NCI-H2227 (cell line): ENCODE data around the gene RFC2.
"Not testable (repeated sequence)": the region's sequence is repeated elsewhere in the genome, so short reads cannot be mapped to it uniquely, and the experiment has no call there.

Source experiments
- DNase-seq: peaks from one replicate; lab custom pipeline; 2025; ENCODE audit not compliant: unreplicated experiment; lab: John Stamatoyannopoulos, UW

The RFC2 gene

DNA sequence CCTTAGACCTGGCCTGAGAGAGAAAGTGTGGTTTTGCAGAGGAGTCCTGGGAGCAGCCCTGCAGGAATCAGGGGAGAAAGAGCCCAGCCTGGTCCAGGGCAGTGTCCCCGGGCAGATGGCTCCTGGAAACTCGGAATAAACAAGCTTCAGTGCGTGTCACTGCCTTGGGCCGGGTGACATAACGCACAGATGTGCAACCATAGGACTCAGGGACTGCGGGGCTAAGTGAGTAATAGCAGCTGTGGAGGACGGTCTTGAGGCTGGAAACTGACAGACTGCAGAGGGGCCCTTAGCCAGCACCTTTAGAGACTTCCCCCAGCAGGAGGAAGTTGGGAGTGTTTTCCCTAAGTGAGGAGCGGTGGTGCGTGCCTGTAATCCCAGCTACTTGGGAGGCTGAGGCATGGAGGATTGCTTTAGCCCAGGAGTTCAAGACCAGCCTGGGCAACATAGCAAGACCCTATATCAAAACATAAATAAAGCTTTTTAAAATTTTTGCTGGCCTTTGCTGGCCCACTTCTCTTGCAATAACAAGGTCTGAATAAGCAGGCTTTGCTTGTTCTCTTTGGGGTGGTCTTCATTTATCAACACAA is 29.8 kb upstream of the RFC2 start:
- no peak for DNase-seq

DNA sequence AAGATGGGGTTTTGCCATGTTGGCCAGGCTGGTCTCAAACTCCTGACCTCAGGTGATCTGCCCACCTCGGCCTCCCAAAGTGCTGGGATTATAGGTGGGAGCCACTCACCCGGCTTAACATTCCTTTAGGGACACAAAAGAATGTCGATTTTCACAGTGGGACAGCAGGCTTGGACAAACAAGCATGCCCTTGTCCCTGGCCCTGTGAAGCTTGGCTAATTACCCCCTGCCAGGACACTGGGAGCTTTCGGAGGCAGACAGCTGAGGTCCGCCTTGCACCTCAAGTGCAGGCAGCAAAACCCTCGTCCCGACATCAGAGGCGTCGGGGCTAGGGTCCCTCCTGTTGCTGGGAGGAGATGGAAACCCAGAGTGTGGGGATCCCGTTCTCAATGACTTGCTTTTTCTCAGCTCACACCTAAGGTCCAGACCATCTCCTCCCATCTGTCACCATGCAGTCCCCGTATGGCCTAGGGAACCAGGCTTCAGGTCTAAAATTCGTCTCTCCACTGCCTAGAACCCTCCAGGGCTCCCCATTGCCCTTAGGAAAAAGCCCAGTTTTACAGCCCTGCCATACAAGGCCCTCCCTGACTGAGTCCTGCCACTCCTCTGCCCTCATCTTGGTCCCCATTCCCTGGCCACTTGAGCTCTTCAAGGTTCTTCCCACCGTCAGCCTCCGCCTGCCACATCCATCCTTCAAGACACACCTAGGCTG is 28.7 kb upstream of the RFC2 start:
- no peak for DNase-seq

DNA sequence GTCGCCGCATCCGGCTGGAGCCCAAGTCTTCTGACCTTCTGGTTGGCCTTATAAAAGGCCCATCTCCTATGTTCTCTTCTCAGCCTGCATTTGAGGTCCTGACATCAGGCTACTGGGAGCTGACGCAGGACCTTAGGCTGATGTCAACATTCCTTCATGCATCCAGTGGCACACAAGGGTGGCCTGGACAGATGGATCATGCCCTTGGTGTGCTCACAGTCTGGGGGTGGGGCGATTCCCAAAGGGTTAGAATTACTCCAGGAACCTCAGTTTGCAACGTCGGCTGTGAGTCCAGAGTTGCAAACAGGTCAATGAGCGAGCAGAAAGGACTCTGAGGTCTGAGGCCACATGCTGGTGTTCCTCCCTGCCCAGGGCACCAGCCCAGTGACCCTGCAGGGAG is 26.8 kb upstream of the RFC2 start:
- DNase-seq, result no peak

DNA sequence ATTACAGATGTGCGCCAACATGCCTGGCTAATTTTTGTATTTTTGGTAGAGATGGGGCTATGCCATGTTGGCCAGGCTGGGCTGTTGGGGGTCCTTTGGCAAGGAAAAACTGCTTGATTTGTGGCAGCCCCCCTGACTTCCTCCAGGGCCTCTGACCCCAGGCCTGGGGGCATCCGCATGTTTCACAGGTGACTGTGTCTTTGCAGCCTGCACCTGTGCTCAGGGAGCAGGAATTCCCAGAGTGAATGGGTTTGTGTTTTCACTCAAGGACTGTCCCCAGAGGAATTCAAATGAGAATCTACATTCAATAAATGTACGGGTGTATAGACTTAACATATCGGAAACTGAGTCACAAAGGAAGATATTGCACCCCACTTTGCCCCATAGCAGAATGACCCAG is 23.4 kb upstream of the RFC2 start:
- DNase-seq, result no peak

DNA sequence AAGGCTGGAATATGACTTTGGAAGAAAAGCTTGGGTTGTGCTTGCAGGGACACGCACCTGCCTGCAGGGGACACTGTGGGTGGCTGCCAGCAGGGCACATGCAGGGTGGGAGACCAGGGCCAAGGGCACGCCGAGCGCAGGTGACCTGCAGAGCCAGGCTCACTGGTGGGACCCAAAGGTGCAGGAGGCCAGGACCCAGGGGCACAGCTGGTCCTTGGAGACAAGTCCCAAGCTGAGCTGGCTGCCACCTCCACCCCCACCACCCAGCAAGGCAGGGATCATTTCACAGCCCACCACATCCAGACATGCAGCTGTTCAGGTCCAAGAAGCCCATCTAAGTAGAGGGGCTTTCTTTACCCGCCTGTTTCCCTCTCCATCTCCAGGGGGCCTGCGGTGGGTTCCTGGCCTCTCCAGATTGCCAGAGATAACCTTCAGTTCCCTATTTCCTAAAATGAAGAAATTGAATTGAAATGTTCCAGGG is 21.2 kb upstream of the RFC2 start:
- no peak for DNase-seq

DNA sequence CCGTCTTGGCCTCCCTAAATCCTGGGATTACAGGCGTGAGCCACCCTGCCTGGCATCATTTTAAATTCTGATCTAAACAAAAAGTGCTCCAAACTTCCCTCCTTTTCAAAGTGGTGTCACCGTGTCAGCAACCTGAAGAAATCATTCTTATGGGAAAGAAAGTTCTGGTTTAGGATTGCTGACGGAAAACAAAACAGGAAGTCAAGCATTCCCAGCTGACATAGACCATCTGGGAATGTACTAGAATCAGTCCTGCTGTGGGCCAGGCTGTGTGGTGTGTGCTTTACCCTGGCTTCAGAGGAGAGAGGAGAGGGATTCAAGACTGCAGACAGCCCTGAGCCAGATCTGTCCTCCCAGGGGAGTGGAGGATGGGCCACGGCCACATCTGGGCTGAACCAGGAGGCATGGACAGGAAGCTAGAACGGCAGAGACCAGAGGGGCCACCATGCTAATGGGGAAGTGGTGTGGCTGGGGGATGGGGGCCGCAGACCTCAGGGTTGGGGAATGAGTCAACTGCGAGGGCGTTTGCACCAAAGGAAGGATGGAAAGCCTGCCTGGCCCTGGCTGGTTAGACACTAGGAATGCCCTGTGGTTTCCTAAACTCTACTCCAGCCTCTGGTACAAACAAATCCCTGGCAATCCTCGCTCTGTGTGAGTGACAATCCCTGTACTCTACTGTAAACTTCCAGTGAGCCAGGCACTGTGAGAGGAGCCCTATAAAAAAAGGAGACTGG is 18.3 kb upstream of the RFC2 start:
- DNase-seq, result no peak

DNA sequence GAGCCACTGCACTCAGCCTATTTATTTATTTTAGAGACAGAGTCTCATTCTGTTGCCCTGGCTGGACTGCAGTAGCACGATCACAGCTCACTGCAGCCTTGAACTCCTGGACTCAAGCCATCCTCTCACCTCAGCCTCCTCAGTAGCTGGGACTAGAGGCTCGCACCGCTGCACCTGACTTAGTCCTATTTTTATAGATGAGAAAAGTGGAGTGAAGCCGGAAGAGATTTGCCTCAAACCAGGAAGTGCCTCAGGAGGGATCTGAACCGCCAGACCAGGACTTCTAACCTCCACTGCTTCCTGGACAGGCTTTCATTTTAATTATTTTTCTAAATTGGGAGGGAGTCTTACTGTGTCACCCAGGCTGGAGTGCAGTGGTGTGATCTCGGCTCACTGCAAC is 17.5 kb upstream of the RFC2 start:
- no peak for DNase-seq

DNA sequence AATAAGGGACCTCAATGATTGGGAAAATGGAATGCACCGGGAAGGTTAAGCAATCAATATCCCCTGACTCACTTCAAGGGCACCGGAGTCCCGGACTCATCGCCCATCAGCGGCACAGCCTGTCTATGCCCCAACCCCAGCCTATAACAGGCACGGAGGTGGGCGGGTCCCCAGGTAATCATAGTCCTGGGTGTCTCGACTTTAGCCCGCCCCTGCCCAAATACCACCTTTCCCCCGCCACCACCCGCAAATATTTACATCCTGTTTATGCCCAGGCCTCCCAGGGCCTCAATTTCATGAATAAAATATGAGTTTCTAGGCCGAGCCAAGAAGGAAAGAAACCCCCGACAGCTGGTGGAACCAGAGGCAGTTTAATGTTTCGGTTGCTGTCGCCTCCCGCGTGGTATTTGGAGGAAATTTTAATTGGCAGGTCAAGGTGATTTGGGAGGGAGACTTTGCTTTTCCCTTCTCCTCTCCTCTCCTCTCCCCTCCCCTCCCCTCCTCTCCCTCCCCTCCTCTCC is 15.6 kb upstream of the RFC2 start:
- DNase-seq, result peak; percentile 86

DNA sequence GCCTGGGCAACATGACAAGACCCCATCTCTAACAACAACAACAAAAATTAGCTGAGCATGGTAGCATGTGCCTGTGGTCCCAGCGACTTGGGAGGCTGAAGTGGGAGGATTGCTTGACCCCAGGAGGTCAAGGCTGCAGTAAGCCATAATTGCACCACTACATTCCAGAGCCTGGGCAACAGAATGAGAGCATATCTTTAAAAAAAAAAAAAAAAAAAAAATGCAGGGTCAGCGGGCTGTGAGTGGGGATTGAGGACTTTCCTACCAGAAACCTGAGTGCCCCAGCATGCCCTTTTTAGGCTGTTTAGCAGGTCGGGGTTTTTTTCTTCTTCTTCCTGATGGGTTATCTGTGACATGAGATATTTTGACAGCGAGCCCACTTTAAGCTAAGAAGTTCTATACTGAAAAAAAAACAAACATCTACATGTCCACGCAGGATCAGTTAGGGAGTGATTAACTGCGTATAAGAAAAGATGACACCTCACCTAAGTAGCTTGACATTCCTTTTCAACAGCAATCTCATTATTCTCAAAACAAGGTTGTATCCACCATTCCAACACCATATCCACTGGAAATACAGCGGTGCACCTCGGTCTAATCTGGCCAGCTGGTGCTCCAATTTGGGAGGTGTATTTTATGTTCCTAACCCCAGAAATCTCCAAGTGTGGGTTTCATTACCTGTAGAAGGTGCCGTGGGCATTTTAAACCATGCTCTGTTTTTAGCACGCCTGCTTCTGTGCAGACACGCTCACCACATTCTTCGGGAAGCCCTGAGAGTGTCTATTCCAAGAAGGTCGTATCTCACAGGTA is 13.8 kb upstream of the RFC2 start:
- DNase-seq, result no peak

DNA sequence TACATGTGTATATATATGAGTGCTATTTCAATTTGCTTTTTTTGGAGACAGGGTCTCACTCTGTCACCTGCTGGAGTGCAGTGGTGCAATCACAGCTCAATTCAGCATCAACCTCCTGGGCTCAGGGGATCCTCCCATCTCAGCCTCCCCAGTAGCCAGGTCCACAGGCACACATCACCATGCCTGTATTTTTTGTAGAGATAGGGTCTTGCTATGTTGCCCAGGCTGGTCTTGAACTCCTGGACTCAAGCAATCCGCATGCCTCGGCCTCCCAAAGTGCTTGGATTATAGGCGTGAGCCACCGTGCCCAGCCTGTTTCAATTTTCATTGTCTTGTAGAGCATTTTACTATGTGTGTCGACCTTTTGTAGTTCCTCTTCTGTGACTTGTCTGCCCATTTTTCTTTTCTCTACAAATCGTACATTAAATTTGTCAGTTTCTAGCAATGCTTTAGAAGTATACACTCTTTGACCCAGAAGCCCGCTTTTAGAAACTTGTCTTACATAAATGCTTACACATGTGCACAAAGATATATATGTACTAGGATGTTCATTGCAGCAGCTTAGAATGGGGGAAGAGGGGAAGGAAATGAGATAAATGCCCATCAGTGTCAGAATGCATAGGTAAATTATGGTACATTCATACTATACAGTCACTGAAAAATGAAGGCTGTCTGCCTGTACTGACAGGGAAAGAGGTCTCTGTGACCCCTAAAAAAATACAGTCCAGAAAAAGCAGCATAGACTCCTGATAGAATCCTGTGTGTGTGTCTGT is 12.2 kb upstream of the RFC2 start:
- no peak for DNase-seq

DNA sequence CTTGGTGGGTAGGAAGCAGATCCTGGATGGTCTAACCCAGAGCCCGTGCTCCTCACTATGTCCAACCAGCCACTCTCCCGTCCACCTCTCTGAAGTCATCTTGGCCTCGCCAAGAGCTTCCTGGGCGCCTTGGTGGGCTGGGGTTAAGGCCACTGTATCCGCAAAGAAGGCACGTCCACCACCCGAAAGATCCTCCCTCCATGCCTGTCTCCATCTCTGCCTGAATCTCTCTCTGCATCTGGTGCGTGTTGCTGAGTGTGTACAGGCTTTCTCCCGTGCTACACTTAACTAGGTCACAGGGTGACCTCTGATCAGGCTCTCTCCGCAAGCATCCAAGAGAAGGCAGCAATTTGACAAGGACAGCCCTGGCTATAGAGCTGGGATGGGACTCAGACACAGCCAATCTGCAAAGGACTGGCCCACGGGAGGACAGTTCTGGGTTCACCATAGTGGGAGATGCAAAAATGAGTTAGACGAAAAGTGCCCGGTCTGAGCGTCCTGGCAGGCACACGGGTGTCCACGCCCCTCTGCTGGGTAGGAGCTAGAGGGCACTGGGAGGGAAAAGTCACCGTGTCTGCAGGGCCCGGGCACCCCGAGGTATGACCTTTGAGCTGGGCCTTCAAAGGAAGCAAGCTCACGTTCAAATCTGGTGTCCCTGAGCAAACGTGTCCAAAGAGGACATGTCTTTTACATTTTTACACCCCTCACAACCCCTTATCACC is 9.4 kb upstream of the RFC2 start:
- no peak for DNase-seq

DNA sequence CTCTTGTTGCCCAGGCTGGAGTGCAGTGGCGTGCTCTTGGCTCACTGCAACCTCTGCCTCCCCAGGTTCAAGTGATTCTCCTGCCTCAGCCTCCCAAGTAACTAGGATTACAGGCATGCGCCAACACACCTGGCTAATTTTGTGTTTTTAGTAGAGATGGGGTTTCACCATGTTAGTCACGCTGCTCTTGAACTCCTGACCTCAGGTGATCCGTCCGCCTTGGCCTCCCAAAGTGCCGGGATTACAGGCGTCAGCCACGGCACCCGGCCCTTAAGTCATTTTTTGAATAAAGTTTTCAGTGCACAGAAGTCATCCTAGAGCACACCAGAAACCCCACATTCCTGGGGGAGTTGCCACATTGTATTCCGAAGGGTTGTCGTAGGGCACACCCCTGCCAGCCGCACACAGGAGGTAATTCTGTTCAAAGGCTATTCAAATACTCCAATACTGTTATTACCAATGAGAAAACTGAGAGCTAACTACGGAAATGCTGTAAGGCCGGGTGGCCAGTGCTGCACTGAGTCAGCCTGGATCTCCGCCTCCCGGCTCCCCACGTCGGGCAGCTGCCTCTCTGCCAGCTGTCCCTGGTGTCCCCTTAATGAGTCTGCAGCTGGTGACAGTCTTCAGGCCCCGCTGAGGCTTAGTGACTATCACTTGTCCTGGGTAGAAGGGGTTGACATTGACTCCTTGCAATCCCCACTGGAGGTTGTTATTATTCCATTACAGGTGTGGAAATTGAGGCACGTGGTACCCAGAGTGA is 8.6 kb upstream of the RFC2 start:
- DNase-seq, result peak; percentile 39

DNA sequence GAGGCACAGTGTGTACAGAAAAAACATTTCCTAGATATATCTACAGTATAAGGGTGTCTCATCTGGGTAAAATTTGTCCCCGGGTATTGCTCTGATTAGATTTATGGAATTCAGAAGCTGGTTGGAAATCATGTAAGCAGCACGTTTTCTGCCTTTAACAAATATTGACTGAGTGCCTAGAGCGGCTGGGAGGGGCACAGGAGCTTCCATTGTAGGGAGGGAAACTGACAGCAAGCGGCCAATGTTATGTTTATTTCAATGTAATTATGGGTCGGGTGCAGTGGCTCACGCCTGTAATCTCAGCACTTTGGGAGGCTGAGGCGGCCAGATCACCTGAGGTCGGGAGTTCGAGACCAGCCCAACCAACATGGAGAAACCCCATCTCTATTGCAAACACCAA is 4.4 kb upstream of the RFC2 start:
- DNase-seq, result no peak

DNA sequence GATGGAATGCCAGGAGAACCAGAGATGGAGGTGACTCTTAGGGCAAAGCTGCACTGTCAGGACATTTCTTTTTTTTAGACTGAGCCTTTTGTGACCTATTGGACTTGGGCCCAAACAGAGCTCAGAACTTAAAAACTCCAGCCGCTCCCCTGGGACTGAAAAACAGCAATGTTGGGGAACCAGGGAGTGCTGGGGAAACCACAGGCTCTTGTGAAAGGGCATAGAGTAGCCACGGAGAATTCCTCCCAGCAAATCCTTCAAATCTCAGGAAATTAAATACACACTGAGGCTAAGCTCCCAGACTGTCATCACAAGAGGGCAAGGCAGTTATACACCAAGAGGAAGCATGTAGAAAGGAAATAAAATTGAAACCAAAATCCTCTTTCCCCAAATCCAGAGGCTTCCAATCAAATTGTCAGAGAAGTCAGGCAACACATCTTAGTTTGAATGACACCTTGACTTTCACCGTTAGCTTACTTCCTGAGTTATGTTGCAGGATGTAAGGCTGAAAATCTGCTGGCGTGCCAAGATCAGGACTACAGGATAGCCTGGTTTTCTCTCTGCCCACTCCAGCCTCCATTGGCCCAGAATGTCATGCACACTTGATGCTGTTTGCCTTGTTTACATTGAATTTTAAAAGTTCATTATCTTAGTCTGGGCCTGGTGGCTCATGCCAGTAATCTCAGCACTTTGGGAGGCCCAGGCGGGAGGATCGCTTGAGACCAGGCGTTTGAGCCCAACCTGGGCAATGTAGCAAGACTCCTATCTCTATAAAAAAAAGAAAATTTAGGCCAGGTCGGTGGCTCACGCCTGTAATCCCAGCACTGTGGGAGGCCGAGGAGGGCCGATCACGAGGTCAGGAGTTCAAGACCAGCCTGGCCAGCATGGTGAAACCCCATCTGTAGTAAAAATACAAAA is 2.6 kb upstream of the RFC2 start:
- DNase-seq, result no peak

DNA sequence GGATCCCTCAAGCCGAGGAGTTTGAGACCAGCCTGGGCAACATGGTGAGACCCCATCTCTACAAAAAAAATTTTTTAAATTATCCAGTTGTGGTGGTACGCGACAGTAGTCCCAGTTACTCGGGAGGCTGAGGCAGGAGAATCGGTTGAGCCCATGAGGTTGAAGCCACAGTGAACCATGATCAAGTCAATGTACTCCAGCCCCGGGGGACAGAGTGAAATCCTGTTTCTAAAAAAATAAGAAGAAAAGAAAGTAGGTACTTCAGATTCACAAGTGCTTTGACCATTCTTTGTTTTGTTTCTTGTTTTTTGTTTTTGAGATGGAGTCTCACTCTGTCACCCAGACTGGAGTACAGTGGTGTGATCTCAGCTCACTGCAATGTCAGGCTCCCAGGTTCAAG is 1.3 kb upstream of the RFC2 start:
- DNase-seq, result not testable (repeated sequence)

DNA sequence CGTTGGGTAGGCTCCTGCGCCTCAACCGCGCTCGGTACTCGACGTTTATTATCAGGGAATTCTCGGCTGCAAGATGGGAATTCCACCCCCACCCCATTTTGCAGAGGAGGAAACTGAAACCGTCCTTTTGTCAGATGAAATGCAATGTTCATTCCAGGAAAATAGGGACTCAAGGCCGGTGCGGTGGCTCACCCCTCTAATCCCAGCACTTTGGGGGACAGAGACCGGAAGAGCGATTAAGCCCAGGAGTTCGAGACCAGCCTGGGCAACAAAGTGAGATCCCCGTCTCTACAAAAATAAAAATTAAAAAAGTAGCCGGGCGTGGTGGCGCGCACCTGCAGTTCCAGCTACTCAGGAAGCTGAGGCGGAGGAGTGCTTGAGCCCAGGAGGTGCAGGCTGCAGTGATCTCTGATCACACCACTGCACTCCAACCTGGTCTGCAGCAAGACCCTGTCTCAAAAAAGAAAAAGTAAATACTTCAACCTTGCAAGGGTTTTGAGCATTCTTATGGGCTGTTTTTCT is 720 bp upstream of the RFC2 start:
- DNase-seq, result no peak

DNA sequence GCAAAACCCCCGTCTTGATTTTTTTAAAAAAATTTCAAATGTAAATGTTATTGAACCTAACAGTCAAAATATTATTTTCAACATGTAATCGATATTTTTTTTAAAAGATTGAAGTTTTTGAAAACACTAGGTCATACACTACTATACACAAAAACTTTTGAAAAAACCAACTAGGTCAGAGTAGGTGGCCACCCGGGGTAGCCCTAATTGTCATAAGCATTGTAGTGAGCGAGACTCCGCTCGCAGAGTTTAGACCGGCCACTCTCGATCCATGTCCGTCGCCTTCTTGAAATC is 417 bp downstream of the RFC2 start:
- no peak for DNase-seq

DNA sequence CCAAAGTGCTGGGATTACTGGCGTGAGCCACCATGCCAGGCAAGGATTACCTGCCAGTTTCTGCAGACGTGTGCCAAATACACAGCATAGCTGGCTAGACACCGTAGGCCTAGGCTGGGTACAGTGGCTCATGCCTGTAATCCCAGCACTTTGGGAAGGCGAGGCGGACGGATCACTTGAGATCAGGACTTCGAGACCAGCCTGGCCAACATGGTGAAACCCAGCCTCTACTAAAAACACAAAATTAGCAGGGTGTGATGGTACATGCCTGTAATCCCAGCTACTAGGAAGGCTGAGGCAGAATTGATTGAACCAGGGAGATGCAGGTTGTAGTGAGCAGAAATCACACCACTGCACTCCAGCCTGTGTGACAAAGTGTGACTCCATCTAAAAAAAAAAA is 868 bp downstream of the RFC2 start:
- no peak for DNase-seq
